Ramos (cell line): ENCODE data around the gene SLC22A25.
"Not testable (repeated sequence)": the region's sequence is repeated elsewhere in the genome, so short reads cannot be mapped to it uniquely, and the experiment has no call there.

Experiments used
- in situ Hi-C: fragments of 300-500 bp; cut with MboI; formaldehyde crosslinking; loops from one replicate; pipeline ENCODE4 v1.14.3; 2022; ENCODE audit warnings: low sequenced_read_pairs; ENCODE audit not compliant: unreplicated experiment

Gene SLC22A25

DNA sequence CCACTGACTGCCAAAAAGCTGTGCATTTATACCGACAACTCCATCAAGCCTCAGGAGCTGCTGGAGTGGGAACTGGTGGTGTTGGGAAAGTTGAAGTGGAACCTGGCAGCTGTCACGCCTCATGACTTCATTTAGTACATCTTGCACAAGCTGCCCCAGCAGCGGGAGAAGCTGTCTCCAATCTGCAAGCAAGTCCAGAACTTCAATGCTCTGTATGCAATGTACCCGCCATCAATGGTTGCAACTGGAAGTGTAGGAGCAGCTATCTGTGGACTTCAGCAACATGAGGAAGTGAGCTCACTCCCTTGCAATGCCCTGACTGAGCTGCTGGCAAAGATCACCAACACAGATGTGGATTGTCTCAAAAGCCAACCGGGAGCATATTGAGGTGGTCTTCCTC is at the start of gene SLC22A25:
SLC22A25 (minus strand) TSS at position 67 of the 400 bp plus-strand sequence. CDS start 13,947 bp downstream, outside the sequence.
- in situ Hi-C loops: no loop called here

DNA sequence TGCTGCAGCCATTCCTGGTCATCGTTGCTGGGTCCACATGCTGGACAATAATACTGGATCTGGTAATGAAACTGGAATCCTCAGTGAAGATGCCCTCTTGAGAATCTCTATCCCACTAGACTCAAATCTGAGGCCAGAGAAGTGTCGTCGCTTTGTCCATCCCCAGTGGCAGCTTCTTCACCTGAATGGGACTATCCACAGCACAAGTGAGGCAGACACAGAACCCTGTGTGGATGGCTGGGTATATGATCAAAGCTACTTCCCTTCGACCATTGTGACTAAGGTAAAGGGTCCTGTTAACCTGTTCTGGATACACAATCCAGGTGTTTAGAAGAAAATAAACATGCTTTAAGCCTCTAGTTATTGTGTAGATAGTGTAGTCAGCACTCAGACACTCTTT is 46.9 kb upstream of the SLC22A25 start:
- in situ Hi-C loops: no loop called here

DNA sequence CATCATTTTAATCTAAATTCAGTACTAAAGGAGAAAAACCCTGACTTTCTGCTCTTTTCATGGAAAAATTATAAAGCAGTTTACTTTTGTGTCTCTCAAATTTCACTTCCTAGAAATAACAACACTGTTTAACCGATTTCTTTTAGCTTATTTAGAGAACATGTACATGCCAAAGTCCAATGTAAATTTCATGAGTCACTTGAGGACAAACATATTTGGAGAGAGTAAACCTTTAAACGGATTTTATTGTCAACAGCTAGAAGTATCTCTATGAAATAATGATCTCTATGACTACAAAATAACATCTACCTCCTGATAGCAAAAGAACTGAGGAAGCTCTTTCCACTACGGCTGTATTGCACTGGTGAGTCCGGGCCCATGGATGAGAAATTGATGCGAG is 46.3 kb upstream of the SLC22A25 start:
- in situ Hi-C loops: no loop called here

DNA sequence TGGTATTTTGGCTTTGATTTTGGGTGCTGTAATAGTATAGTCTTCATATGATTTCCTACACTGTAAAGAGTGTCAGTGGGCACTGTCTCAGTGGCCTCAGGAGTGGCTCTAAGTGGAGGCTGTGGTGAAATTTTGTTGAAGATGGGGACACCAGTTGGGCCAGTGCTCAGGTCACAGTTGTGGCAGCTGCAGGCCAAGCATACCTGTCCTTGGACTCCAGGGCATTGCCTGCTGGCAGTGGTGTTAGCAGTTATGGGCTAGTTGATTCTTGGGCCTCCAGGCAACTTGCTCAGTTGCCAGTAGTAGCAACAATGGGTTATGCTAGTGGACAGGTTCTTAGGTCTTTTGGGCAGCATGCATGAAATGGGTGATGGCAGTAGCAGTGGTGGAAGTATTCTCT is 39.2 kb upstream of the SLC22A25 start:
- in situ Hi-C loops: no loop called here

DNA sequence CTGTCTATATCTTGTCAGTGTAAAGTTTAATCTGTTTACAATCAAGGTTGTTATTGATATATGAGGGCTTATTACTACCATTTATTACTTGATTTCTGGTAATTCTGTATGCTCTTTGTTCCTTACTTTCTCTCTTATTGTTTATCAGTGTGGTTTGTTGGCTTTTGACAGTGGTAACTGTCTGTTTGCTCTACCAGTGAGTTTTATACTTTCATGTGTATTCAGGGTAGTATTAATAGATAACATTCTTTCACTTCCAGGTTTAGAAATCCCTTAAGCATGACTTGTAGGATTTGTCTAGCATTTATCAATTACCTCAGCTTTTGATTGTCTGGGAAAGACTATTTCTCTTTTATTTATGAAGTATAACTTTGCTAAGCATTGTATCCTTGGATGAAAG is 37.5 kb upstream of the SLC22A25 start:
- in situ Hi-C loops: no loop called here

DNA sequence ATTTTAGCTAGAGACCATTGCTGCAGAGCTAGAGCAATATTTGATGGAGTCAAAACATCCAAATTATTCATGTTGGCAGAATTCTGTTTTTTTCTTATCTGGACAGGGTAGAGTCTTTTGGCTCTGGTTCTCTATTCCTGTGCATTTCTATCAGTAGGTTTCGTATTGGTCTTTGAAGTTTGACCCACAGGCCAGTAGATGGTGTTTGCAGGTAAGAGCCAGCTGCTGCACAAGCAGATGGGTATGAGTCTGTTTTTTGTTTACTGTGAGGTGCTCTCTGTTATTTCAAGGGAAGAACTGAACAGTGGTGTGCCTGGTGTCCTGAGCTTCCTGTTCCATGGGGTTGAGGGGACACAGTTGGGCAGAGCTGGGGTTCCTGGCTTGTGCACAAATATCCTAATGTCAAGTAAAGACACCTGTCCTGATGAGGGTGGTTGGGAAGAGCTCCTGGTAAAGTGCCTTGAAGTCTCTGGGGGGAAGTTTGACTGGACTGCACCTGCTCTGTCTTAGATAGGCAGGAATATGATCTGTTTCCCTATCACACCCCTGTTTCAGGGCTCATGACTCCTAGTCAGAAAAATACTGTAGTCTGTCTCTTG is 34.0 kb upstream of the SLC22A25 start:
- in situ Hi-C loops: no loop called here

DNA sequence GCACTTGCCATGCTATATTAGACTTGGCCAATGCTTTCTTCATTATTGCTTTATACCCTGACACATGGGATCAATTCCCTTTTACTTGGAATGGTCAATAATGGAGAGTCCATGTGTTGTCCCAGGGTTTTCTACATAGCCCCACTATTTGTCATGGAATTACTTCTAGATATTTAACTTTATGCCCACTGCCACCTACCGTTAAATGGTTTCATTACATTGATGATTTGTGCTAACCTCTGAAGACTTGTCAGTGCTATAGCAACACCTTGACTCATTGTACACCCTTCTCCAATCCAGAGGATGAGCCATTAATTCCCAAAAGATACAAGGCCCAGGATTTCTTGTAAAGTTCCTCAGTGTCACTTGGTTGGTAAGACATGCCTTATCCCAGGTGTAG is 31.4 kb upstream of the SLC22A25 start:
- in situ Hi-C loops: no loop called here

DNA sequence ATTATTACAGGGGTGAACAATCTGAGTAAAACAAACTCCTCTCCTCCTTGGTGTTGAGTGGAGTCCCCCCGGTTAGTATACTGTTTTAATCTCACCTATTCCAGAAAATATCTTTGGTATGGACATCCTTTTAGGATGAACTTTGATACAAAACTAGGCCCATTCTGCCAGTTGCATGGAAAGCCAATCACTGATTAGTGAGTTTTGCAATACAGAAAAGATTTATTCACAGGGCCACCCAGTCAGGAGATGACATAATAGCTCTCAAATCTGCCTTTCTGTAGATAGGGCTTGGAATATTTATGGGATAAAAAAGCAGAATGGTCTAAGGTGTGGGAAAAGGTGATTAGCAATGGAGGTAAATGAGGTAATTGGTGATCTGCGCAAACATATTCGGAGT is 30.3 kb upstream of the SLC22A25 start:
- in situ Hi-C loops: no loop called here

DNA sequence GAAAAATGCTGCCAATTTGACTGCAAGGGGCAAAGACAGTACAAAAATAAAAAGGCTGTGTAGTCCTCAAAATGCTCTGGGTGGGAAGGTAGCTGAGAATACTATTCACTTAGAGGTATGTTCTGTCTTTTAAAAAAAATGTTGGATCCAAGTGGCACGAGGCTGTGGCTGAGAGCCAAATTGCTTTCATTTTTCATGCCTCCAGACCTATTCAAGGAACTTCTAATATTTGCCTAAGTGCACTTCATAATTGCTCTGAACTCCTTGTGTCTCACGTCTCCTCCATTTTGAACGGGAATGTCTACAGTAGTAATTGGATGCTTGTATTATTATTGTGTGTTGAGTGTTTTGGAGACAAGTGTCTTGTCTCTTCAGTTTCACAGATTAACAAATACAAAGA is 19.1 kb upstream of the SLC22A25 start:
- in situ Hi-C loops: no loop called here

DNA sequence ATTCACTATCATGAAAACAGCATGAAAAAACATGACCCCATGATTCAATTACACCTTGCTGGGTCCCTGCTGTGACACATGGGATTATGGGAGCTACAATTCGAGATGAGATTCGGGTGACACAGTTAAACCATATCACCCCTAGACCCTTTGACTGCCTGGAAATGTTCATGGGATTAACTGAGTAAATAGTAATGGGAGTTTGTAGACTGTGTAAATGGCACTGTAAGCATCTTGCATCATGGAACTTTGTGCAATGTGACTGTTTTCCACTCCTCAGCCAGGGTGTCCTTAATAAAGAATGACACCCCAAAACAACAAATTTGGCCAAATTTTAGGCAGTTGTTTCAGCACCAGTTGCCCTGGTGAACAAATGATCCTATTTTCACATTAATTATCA is 7.9 kb upstream of the SLC22A25 start:
- in situ Hi-C loops: no loop called here

DNA sequence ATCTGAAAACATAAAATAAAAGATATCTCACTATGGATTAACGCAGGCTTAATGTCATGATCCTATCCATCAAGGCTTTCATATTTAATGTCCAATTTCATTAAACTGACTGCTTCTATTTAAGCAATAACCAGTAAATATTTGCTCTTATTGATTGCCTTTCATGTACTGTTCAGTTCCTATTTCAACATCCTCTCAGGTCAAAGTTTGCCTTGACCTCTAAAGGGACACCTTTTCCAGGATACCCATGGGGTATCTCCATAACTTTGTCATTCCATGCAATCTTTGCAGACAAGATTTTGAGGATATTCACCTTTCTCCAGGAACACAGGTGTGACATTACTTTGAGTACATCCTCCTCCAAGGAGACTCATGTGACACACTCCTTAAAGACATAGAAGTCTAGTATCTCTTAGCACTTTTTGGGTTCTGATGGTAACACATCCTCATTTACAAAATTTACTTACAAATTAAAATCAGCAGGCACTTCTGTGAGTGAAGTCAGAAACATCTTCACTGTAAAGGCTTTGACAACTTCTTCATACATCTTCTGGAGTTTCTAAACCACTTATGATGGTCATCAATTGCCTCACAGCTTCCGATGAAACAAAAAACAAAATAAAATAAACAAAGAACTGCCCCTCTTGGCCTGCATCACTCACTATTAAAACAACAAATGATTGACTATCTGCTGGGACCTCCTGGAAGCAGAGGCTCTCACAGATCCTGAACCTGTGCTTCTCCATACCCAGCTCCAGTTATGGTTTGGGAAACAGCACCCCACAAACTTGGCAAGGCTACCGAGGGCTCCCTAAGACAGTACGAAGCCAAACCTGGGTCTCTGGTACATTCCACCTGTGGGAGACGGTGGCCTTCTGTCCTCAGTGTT is 7.0 kb upstream of the SLC22A25 start:
- in situ Hi-C loops: no loop called here

DNA sequence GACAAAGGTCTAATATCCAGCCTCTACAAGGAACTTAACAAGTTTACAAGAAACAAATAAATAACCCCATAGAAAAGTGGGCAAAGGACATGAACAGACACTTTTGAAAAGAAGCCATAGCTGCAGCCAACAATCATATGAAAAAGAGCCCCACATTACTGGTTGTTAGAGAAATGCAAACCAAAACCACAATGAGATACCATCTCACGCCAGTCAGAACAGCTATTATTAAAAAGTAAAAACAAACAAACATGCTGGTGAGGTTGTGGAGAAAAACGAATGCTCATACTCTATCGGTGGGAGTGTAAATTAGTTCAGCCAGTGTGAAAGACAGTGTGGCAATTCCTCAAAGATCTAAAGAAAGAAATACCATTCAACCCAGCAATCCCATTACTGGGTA is 5.6 kb upstream of the SLC22A25 start:
- in situ Hi-C loops: no loop called here

DNA sequence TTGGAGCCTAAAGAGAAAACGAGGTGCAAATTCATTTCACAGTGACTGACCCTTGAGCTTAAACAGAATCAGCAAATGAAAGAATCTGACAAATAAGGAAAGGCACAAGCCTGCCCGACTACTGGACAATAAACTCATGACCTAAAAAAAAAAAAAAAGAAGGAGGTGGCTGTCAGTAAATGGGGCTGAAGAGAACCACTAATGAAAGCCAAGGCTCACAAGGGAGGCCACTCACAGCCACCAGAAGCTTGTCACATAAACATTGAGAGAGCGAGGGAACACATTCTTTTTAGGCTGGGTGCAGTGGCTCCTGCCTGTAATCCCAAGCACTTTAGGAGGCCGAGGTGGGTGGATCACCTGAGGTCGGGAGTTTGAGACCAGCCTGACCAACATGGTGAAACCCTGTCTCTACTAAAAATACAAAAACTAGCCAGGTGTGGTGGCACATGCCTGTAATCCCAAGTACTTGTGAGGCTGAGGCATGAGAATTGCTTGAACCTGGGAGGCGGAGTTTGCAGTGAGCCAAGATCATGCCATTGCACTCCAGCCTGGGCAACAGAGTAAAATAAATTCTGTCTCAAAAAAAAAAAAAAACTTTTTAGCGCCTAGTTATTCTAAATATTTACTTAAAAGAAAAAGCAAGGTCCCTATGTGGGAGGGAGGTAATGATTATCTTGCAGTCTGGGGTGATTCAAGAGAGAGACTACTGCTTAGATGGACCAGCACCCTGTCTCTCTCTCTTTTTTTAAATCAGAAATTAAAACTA is 4.0 kb upstream of the SLC22A25 start:
- in situ Hi-C loops: not testable (repeated sequence)

DNA sequence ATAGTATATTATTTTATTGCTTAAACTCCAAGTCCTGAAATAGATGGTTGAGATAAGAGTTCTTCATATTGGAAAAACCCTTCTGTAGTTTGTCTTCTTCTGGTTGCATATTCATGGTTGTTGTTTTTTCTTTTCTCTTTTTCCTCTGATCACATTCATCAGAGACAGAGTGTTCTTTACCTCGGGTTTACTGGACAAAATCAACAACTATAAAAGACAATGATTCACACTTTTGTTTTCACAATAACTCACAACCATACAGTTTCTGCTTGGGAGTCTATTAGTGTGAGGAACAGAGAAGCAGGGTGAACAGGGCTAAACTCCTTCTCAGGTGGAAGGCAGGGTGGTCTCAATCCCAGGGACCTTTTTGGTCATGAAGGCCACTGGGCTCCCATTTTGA is 2.6 kb upstream of the SLC22A25 start:
- in situ Hi-C loops: no loop called here

DNA sequence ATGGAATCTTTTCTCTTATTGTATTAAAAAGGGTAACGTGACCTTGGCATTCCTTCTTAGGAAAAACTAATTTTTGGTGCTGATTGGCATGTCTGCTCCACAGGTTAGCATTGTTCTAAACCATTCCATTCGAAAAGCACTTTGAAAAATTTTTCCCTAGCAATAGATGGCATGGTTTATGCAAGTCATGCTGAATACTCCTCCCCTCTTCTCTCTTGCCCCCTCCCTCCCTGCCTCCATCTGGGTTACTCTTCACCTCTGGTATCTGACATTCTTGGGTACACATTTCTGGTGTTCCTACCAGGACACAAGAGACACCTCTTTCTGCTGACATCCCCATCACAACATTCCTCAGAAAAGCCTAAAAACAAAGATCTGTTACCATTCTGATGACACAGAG is 1.5 kb upstream of the SLC22A25 start:
- in situ Hi-C loops: no loop called here

DNA sequence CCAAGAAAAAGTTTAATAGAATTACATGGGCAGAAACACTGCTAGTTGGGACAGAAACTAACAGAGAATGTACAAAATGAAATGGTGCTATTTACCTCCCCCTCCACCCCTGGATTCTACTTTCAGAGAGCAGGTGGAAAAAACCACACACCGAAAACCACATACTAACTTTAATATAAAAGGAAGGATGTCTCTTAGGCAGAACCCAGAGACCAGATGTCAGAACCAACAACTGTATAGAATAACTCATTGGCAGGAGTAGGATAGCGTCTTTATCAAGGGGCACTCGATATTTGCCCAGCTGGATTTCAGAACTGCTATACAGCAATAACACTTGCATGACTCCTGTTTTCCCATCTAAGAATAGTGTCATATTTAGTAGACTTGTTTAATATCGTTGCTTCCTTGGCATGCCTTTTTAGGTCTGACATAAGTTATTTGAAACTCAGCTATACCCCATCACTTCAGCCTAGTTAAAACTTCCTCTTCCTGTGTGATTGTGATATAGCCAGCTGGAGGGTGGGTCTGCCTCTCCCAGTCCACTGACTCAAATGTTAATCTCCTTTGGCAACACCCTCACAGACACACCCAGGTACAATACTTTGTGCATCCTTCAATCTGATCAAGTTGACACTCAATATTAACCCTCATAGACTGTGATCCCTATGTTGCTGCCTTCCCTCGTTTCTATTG is 1.2 kb downstream of the SLC22A25 start:
- in situ Hi-C loops: no loop called here

DNA sequence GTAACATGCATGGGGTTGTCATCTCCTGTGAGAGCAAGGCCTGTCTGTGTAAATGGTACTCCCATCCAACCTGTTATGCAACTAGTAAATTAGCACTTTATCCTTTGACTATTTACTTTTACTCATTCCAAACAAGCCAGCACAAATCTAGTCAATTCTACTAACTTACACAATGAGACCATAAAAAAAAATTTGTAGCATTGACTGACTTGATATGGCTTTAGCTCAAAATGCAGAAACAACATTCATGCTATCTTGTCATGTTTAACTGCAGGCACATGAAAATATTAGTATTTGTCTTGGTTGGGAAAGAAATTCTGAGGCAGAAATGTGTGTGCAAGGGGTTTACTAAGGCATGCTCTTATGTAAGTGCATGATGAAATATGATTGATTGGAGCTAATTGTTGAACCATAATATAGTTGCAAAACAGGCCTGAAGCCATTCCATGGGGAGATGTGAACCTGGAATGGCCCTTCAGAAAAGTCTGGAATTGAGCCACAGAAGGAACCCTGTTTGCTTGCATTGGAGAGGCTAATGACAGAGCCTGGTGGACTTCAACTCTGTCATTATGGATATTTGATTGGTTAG is 2.5 kb downstream of the SLC22A25 start:
- in situ Hi-C loops: no loop called here

DNA sequence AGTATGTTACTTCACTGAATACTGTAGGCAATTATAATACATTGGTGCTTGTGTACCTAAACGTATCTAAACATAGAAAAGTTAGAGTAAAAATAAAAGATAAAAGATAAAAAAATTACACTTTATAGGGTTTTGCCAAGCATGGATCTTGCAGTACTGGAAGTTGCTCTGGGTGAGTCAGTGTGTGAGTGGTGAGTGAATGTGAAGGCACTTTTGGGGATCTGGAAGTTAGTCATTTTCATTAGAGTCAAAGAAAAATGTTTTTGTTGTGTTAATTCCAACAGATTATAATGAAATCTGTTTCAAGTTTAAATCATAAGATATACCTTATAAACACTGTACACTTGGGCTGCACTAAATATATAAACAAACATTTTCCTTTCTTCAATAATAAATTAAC is 3.3 kb downstream of the SLC22A25 start:
- in situ Hi-C loops: no loop called here

DNA sequence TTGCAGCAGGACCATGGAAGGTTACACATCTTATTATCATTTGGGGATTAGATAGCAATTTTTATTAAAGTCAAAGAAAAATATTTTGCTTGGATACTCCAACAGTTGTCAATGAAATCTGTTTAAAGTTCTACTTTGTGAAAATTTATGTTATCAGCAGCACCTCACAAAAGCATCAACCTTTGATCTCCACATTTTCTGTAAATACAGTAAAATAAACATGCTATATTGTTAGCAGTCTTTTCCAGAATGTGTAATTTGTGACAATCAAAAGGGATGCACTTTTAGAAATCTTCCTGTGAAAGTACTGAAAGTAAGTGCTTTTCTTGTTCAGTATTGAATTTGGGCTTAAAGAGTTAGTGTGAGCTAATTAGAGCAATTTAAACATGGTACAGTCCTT is 4.1 kb downstream of the SLC22A25 start:
- in situ Hi-C loops: no loop called here

DNA sequence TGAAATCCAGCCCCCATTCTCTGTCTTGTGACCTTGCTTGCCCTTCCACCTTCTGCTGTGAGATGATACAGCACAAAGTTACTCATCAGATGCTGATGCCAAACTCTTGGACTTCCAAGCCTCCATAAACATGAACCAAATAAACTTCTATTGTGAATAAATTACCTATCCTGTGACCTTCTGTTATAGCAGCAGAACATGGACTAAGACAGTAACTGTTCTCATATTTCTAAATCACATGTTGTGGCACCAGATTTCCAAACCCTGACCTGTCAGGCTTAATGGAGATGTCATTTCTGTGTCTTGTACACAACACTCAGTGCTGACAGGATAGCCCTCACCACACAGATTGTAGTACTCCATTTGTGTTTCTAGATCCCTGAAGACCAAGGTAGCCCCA is 6.0 kb downstream of the SLC22A25 start:
- in situ Hi-C loops: no loop called here
